ENCODE results near the gene GNAQ. TPM values are rescaled to one million over a fixed set of nuclear protein-coding genes. Genes with fewer than 3 reads are reported as not detected.

Gene GNAQ
- total RNA-seq, 1 donor from 2014 or later = 16.2 TPM

- H3K27me3 ChIP-seq (ENCODE audit: control insufficient read depth in 3 of 3, insufficient read depth in 3 of 3, low read length in 3 of 3) = no peaks in the 10 kb centered on the region
- no peaks in the 10 kb centered on the region for H3K4me1 ChIP-seq (ENCODE audit: control insufficient read depth in 3 of 3, insufficient read depth in 3 of 3, low read length in 3 of 3)
- H3K4me3 ChIP-seq (ENCODE audit: low read length in 3 of 3) = no peak overlapping the region
- H3K27ac ChIP-seq (ENCODE audit: low read depth, low read length) = no peak overlapping the region
- H3K9me3 ChIP-seq (ENCODE audit: control insufficient read depth in 3 of 3, low read length in 3 of 3) = no peaks in the 10 kb centered on the region
- no peaks in the 10 kb centered on the region for H3K36me3 ChIP-seq (ENCODE audit: control insufficient read depth in 3 of 3, insufficient read depth in 3 of 3, low read length in 3 of 3)
- no peak overlapping the region for H3K9ac ChIP-seq (ENCODE audit: low read depth in 1 of 3, low read length in 3 of 3)
These were observed 197.8 kb downstream of the GNAQ start for GRCh38 chr9:77833561-77834429.

- Histone ChIP-seq H3K27me3 (ENCODE audit: control insufficient read depth in 3 of 3, insufficient read depth in 3 of 3, low read length in 3 of 3) (no peaks in the 10 kb centered on the region), H3K4me1 (ENCODE audit: control insufficient read depth in 3 of 3, insufficient read depth in 3 of 3, low read length in 3 of 3) (no peaks in the 10 kb centered on the region), H3K4me3 (ENCODE audit: low read length in 3 of 3) (no peak overlapping the region), H3K9ac (ENCODE audit: low read depth in 1 of 3, low read length in 3 of 3) (no peak overlapping the region), H3K36me3 (ENCODE audit: control insufficient read depth in 3 of 3, insufficient read depth in 3 of 3, low read length in 3 of 3) (no peaks in the 10 kb centered on the region), H3K9me3 (ENCODE audit: control insufficient read depth in 3 of 3, low read length in 3 of 3) (no peaks in the 10 kb centered on the region), H3K27ac (ENCODE audit: low read depth, low read length) (no peak overlapping the region)
These were observed 199.0 kb downstream of the GNAQ start for GRCh38 chr9:77832639-77833038.

DNA sequence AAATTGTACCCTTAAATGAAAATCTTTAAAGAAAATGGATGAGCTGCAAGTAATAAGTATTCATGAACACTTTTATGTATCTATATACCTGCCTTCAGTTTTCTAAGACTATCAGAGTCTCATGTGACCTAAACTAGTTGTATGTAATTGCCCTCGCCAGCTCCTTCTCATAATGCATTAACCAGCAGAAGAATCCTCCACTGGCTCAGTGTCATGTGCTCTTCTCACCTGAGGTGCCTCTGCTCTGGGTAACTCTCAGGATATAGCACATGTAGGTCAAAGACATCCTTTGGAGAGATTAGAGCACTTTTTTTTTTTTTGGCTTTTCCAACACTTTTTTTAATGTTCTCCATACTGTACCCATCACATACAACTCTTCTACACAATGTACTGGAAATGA is 199.8 kb downstream of the GNAQ start:
- Histone ChIP-seq H3K27me3 (ENCODE audit: control insufficient read depth in 3 of 3, insufficient read depth in 3 of 3, low read length in 3 of 3) (no peaks in the 10 kb centered on the region), H3K9me3 (ENCODE audit: control insufficient read depth in 3 of 3, low read length in 3 of 3) (no peaks in the 10 kb centered on the region)

DNA sequence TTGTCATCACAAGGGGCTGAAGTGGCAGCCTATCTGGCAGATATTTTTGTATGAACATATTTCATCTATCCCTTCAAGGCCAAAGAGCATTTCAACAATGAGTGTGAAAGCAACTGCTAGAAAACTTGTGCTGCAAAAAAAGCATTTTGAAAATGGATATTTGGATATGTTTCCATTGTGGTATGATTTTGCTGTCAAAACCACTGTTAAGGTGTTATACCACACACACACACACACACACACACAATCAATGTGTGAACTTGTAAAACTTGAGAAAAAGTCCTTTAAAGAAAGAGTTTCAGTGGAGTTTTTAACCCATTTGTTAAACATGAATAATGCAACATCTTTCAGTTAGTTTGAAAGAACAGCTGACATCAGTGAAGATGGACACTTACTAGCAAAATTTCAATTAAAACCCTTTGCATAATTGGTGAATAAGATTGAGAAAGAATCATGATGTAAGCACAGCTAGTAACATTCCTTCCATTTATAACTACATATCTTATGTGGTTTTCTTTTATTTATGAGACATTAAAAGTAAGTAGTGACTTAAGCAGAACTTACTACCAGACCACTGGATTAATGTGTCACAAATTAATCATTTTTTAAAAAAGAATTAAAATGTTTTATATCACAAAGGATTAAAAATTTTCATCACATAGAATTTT is 200.9 kb downstream of the GNAQ start:
- no peaks in the 10 kb centered on the region for H3K27me3 ChIP-seq (ENCODE audit: control insufficient read depth in 3 of 3, insufficient read depth in 3 of 3, low read length in 3 of 3)
- H3K36me3 ChIP-seq (ENCODE audit: control insufficient read depth in 3 of 3, insufficient read depth in 3 of 3, low read length in 3 of 3) = no peaks in the 10 kb centered on the region
- H3K27ac ChIP-seq (ENCODE audit: low read depth, low read length) = no peak overlapping the region
- H3K9ac ChIP-seq (ENCODE audit: low read depth in 1 of 3, low read length in 3 of 3) = no peak overlapping the region
- peaks cover 0 to 10% (median 0%) of the 10 kb centered on the region in 3 donors for H3K4me1 ChIP-seq (ENCODE audit: control insufficient read depth in 3 of 3, insufficient read depth in 3 of 3, low read length in 3 of 3)
- H3K9me3 ChIP-seq (ENCODE audit: control insufficient read depth in 3 of 3, low read length in 3 of 3) = no peaks in the 10 kb centered on the region
- H3K4me3 ChIP-seq (ENCODE audit: low read length in 3 of 3) = no peak overlapping the region

More for the DNA sequence above, 199.8 kb downstream of the GNAQ start:
- no peak overlapping the region for H3K4me3 ChIP-seq (ENCODE audit: low read length in 3 of 3)
- H3K4me1 ChIP-seq (ENCODE audit: control insufficient read depth in 3 of 3, insufficient read depth in 3 of 3, low read length in 3 of 3) = peaks cover 0 to 4% (median 0%) of the 10 kb centered on the region in 3 donors
- H3K27ac ChIP-seq (ENCODE audit: low read depth, low read length) = no peak overlapping the region
- no peaks in the 10 kb centered on the region for H3K36me3 ChIP-seq (ENCODE audit: control insufficient read depth in 3 of 3, insufficient read depth in 3 of 3, low read length in 3 of 3)
- H3K9ac ChIP-seq (ENCODE audit: low read depth in 1 of 3, low read length in 3 of 3) = no peak overlapping the region

GRCh38 chr9:77829420-77829819 is 202.2 kb downstream of the GNAQ start:
- H3K27ac ChIP-seq (ENCODE audit: low read depth, low read length) = no peak overlapping the region
- no peaks in the 10 kb centered on the region for H3K36me3 ChIP-seq (ENCODE audit: control insufficient read depth in 3 of 3, insufficient read depth in 3 of 3, low read length in 3 of 3)
- no peak overlapping the region for H3K4me3 ChIP-seq (ENCODE audit: low read length in 3 of 3)
- H3K9ac ChIP-seq (ENCODE audit: low read depth in 1 of 3, low read length in 3 of 3) = no peak overlapping the region
- no peaks in the 10 kb centered on the region for H3K9me3 ChIP-seq (ENCODE audit: control insufficient read depth in 3 of 3, low read length in 3 of 3)
- H3K4me1 ChIP-seq (ENCODE audit: control insufficient read depth in 3 of 3, insufficient read depth in 3 of 3, low read length in 3 of 3) = peaks cover 0 to 10% (median 0%) of the 10 kb centered on the region in 3 donors
- H3K27me3 ChIP-seq (ENCODE audit: control insufficient read depth in 3 of 3, insufficient read depth in 3 of 3, low read length in 3 of 3) = no peaks in the 10 kb centered on the region

DNA sequence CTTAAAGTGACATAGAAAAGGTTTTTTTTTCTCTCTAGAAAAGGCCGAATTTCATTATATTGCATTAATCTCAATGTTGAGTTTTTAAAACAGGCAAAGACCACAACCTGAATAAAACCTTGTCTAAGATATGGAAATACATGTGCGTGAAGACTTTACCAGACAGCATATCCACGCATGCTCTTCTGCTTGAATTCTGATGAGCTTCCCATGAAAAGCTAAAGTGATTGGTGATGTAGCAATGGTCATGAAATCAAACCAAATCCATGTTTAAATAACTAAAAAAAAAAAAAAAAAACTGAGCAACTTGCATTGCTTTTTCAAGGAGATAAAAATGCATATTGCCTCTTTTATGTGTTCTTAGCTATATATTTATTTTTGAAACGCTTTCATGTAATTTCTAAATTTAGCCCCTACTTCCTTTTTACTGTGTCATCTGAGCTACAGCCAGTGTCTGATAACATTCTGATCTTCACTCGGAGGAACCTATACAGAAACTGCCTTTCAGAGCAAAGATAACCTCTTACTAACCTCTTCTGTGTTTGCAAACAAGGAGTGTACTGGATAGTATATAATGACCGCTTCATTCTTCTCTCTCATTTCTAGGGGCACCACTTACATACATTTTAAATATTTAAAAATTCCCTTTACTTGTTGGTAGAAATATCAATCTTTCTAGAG is 204.4 kb downstream of the GNAQ start:
- no peak overlapping the region for H3K4me3 ChIP-seq (ENCODE audit: low read length in 3 of 3)
- H3K36me3 ChIP-seq (ENCODE audit: control insufficient read depth in 3 of 3, insufficient read depth in 3 of 3, low read length in 3 of 3) = no peaks in the 10 kb centered on the region
- H3K9me3 ChIP-seq (ENCODE audit: control insufficient read depth in 3 of 3, low read length in 3 of 3) = no peaks in the 10 kb centered on the region
- H3K27ac ChIP-seq (ENCODE audit: low read depth, low read length) = no peak overlapping the region
- no peaks in the 10 kb centered on the region for H3K27me3 ChIP-seq (ENCODE audit: control insufficient read depth in 3 of 3, insufficient read depth in 3 of 3, low read length in 3 of 3)
- peaks cover 0 to 10% (median 0%) of the 10 kb centered on the region in 3 donors for H3K4me1 ChIP-seq (ENCODE audit: control insufficient read depth in 3 of 3, insufficient read depth in 3 of 3, low read length in 3 of 3)
- H3K9ac ChIP-seq (ENCODE audit: low read depth in 1 of 3, low read length in 3 of 3) = no peak overlapping the region

DNA sequence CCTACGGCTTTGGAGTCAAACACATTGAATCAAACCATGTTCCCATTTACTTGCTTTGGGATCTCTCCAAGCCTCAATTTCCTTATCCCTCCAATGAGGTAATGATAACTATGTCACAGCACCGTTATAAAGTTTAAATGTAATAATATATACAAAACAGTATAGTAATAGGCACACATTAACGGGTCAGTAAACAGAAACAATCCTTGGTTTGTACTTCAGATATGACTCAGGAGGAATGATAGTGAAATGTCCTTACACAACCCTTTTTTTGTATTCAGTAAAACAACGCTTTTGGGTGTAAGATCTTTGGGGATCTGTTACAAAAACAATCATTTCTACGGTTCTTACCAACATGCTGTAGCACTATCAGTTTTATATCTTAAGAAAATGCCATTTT is 205.0 kb downstream of the GNAQ start:
- Histone ChIP-seq H3K9ac (ENCODE audit: low read depth in 1 of 3, low read length in 3 of 3) (no peak overlapping the region), H3K4me3 (ENCODE audit: low read length in 3 of 3) (no peak overlapping the region), H3K36me3 (ENCODE audit: control insufficient read depth in 3 of 3, insufficient read depth in 3 of 3, low read length in 3 of 3) (no peaks in the 10 kb centered on the region), H3K4me1 (ENCODE audit: control insufficient read depth in 3 of 3, insufficient read depth in 3 of 3, low read length in 3 of 3) (peaks cover 0 to 14% (median 0%) of the 10 kb centered on the region in 3 donors), H3K27me3 (ENCODE audit: control insufficient read depth in 3 of 3, insufficient read depth in 3 of 3, low read length in 3 of 3) (no peaks in the 10 kb centered on the region), H3K9me3 (ENCODE audit: control insufficient read depth in 3 of 3, low read length in 3 of 3) (no peaks in the 10 kb centered on the region), H3K27ac (ENCODE audit: low read depth, low read length) (no peak overlapping the region)

- H3K4me3 ChIP-seq (ENCODE audit: low read length in 3 of 3) = no peak overlapping the region
- H3K4me1 ChIP-seq (ENCODE audit: control insufficient read depth in 3 of 3, insufficient read depth in 3 of 3, low read length in 3 of 3) = peaks cover 0 to 14% (median 0%) of the 10 kb centered on the region in 3 donors
- no peak overlapping the region for H3K27ac ChIP-seq (ENCODE audit: low read depth, low read length)
- H3K9me3 ChIP-seq (ENCODE audit: control insufficient read depth in 3 of 3, low read length in 3 of 3) = no peaks in the 10 kb centered on the region
- H3K27me3 ChIP-seq (ENCODE audit: control insufficient read depth in 3 of 3, insufficient read depth in 3 of 3, low read length in 3 of 3) = no peaks in the 10 kb centered on the region
- no peak overlapping the region for H3K9ac ChIP-seq (ENCODE audit: low read depth in 1 of 3, low read length in 3 of 3)
- no peaks in the 10 kb centered on the region for H3K36me3 ChIP-seq (ENCODE audit: control insufficient read depth in 3 of 3, insufficient read depth in 3 of 3, low read length in 3 of 3)
These were observed 205.5 kb downstream of the GNAQ start for GRCh38 chr9:77826116-77826515.

DNA sequence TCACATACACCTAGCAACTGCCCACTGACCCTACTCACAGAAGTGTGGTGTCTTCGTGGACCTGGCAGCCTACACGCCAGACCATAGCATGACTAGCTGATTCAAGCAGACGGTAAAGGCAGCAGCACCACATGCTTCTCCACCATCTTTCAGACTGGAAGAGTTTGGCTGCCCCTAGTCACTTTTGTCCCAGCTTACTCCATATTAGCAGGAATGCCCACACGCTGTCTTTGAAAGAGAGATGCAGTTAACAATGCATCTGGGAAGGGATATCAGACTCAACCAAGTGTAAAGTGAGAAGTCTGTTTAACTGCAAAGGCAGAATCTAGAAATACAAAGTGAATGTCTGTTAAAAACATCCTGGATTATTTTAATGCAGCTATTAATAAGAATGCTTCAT is 206.2 kb downstream of the GNAQ start:
- Histone ChIP-seq H3K27me3 (ENCODE audit: control insufficient read depth in 3 of 3, insufficient read depth in 3 of 3, low read length in 3 of 3) (no peaks in the 10 kb centered on the region), H3K36me3 (ENCODE audit: control insufficient read depth in 3 of 3, insufficient read depth in 3 of 3, low read length in 3 of 3) (no peaks in the 10 kb centered on the region), H3K9me3 (ENCODE audit: control insufficient read depth in 3 of 3, low read length in 3 of 3) (no peaks in the 10 kb centered on the region), H3K9ac (ENCODE audit: low read depth in 1 of 3, low read length in 3 of 3) (no peak overlapping the region), H3K4me3 (ENCODE audit: low read length in 3 of 3) (no peak overlapping the region), H3K27ac (ENCODE audit: low read depth, low read length) (no peak overlapping the region), H3K4me1 (ENCODE audit: control insufficient read depth in 3 of 3, insufficient read depth in 3 of 3, low read length in 3 of 3) (peaks cover 0 to 14% (median 0%) of the 10 kb centered on the region in 3 donors)
